DMS 273 treated with DMSO at 0.1 percent for 48 hours (cell line): ENCODE data around the gene JAM3.
"Not testable (repeated sequence)": the region's sequence is repeated elsewhere in the genome, so short reads cannot be mapped to it uniquely, and the experiment has no call there.

ENCODE experiments used
- DNase-seq: peaks from one replicate; lab custom pipeline; 2025; lab: John Stamatoyannopoulos, UW

Gene JAM3

DNA sequence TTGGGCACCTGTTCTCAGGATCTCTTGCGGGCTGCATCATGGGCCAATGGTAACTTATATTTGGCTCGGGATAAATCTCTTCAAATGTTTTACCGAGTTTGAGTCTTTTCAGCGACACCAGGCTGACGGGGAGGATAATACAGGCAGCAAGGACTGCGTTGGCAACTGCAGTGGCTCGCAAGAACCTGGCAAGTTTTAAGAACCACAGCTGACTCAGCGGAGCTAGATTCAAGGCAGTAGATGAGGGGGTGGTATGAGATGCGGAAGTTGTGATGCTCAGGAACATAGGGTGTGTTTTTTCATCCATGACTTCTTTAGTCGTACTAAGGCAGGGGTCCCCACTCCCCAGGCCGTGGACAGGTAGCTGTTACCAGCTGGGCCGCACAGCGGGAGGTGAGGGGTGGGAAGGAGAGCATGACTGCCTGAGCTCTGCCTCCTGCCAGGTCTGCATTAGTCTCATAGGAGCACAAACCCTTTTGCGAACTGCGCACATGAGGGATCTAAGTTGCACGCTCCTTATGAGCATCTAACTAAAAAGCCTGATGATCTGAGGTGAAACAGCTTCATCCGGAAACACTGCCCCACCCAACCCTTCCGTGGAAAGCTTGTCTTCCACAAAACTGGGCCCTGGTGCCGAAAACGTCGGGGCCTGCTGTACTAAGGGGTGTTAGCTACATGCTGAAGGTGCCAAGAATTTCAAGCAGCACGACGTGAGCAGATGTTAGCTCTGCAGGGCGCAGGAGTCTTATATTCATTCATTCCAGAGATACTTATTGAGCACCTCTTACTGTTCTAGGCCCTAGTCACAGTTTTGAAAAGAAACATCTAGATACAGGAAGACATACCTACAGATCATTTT lies 6.4 kb upstream of the JAM3 start:
- DNase-seq, result no peak

DNA sequence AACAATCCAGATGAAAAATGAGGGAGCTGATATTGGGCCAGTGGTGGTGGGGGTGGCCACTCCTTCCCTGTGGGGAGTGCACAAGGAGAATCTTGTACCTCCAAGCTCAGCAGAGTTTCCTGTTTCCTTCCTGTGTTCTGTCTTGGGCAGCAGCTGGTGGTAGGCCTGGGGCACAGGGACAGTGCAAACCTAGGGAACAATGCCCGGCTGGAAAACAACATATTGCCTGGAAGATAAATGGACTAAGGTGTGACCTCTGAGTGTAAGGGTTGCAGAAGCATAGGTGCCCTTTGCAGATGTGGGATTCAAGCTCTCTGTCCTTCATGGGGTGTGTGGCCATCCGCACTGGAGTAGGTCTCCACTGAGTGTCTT lies 5.8 kb upstream of the JAM3 start:
- no peak for DNase-seq

DNA sequence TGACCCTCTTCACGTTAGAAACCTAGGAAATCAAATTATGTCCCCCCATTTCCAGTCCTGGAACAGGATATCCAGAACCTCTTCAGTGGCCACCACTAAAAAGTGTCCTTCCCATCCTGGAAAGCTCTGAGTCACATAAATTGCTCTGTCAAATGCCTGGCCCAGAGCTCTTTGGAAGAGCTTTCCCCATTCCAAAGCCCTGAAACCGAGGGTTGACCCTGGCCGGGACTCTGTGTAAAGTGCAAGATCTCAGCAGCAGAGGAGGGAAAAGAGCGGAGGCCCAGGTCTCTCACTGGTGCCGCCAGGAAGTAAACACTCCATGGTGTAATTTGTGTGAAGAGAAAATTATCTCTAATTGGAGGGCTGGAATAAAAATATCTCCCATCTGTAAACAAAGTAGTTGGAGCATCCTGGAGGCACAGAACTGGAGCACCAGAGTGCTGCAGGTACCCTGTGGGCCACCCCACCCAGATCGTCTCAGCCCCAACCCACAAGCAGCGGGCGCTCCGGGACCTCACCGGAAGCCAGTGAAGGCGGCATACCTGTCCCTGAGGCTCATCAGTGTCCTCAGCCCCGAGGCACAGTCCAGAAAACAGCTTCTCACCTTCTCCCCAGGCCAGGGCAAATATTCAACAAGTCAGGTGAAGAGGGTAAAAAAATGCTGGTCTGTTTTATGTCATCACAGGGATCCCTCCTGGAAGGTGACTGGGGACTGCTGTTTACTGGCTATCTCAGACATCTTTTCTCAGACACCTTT lies 4.7 kb upstream of the JAM3 start:
- DNase-seq, result no peak

DNA sequence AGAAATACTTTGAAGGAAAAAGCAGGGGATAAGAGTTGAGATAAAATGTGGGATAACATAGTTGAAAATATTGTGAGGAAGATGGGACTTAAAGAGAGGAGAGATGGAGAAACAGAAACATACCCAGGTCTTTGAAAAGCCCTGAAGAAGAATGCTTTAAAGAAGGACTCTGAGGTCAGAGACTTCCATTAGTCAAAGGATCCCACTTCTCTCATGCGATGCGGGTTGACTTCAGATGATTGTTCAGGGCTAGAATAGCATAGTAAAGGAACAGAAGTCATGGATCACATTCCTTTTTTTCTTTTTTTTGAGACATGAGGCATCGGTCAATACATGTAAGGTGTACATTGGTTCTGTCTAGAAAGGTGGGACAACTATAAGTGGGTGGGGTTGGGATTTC lies 3.5 kb upstream of the JAM3 start:
- no peak for DNase-seq

DNA sequence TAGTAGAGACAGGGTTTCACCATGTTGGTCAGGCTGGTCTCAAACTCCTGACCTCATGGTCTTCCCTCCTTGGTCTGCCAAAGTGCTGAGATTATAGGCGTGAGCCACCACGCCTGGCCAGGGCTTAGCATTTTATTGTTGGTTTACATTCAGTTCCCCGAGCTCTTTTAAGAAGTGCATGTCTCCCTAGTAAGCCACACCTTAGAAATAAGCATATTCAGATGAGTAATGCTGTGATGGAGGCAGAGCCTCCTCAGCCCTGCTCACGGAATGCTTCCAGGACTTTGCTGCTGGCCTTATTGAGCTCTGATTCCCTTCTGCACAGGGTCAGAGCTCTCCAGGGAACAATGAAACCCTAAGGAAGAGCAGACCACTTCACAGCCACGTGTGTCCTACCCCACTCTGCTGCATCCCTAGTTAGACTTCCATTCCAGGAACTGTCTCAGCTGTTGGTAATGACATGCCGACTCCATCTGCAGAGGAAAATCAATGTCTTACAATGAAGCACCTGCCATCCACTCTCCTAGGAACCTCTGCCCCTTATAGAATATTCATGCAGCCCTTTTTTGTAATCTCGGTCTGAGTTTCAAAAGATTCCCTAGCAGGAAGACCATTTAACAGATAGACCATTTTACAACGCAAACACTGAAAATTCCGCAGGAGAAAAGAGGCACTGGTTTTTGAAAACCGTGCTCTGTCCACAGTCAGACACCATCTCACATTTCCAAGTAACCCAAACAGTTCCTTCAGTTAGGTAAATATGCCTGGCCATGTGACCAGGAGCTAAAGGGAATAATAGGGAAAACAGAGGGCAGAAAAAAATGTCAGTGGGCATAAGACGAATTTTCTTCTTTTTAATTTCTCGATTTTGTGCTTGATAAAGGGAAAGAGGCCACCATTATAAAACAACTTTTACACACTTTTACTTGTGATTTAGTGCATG lies 1.7 kb upstream of the JAM3 start:
- no peak for DNase-seq

DNA sequence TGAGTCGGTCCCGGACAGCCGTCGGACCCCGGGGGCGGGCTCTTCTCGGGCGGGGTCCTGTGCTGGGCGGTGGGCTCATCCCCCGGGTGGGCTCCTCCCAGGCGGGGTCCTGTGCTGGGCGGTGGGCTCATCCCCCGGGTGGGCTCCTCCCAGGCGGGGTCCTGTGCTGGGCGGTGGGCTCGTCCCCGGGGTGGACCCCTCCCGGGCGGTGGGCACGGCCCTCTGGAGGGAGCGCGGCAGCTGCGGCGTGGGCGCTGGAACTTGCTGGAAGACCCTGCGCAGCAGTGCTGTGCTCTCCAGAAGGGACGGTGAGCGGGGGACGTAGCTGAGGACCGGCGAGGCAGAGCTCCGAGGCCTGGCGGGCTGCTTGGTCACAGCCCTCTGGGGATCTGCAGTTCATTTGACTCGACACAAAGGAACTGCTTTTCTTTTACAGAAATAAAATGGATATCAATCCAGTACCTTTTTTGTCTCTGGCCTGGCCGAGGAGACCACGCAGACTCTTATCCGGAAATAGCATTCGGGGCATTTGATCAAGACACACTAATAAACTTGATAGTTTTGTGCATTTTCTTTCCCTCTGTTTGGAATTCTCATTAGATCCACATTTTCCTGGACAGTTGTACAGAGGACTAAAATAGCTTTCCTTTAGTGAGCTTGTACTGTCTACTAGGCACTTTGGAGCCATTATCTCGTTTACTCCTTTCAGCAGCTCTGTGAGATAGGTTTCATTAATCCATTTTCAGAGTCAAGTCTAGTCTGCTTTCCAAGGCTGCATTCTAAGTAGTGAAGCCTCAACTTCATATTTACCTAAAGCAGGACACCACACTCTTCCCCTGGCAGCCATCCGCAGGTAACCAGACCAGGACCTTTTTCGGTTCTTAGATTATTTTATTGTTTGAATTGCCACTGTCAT lies 812 bp downstream of the JAM3 start:
- DNase-seq, result no peak

DNA sequence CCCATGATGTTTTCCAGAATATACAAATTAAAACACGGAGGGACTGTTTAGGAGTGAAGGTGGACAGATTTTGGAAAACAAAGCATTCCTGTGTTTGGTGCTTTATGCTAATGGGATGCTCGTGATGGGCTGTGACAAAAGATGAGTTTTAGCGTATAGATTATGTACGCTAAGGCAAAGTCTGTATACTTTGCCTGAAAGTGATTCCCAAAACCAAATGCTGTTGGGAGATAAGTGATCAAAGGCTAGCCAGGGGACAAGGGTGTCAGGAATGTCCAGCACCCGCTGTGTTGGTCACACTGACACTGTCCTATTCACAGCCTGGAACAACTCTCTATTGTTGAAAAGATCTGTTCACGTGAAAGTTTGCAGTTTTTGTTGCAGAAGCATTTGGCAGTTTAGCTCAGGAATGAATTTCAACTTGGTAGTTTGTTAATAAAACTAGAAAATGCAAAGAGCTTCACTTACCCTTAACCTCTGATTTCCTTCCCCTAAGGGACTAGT lies 1.5 kb downstream of the JAM3 start:
- no peak for DNase-seq

DNA sequence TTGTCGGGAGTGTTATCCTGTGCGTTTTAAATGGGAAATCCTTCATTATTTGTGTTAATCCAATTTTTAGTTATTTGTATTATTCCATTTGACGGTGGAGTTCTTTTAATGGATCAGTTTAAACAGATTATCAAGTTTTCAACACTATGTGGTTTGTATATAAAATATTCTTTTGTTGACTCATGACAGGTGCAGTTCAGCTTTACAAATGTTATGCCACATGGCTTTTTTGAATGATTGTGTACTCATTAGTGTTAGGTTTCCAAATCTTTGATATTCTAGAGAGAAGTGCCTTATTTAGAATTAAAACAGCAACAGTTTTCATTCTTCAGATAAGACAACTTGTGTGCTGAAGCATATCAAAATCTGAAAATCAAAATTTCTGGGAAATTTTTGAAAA lies 2.4 kb downstream of the JAM3 start:
- no peak for DNase-seq

DNA sequence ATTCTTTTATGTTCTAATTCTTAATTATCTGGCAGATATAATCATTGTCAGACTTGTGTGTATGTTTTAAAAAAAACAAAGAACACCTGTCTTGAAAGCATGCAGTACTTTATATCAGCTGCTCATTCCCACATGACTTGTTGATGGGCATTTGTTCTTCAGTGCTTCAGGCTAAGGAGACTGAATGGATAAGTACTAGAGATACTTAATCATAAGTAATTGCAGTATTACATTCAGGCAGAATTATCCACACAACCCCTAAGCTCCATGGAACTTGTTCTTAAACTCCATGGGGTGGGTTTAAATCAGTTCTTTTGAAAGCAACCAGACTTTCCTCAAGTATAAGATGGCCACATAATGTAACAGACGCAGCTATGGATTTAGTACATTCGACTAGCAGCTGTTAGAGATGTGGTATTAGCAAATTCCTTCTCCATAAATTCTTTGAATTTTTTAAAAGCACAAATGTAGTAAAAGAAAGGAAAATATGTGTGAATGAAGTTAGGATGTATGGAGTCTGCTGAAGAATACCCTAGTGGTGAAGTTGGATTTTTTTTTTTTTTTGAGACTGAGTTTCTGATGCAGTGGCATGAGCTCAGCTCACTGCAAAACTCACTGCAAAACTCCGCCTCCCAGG lies 3.0 kb downstream of the JAM3 start:
- no peak for DNase-seq

DNA sequence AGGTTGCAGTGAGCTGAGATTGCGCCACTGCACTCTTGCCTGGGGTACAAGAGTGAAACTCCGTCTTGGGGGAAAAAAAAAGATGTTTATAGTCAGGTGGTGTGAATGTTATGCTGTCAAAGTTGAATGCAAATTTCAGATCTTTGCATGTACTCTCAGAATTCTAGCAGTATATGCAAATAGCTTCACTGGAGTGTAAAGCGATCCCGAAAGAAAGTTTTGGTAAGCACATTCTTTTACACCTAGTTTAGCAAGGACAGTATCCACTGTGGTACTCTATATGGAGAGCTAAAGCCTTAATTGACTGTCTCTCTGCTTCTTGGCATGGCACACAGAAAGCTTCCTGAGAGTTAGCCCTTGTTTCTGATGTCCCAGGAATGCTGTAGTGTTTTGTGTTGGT lies 4.0 kb downstream of the JAM3 start:
- no peak for DNase-seq

DNA sequence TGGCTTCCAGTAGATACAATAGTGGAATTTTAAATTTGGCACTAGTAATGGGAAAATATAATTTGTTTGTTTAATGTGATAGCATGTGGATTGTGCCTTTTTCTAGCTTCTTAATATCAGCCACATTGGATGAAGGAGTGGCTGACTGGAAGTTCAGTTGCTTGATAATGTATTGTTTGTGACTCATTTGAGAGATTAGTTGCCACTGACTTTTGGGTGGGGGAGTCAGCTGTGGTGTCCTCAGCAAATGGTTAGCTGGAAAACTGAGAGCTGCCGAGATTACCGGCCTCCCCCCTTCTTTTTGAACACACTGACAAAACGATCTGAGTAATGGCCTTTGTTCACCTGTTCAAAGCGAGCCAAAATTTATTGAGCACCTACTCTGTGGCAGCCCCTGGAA lies 5.5 kb downstream of the JAM3 start:
- DNase-seq, result no peak

DNA sequence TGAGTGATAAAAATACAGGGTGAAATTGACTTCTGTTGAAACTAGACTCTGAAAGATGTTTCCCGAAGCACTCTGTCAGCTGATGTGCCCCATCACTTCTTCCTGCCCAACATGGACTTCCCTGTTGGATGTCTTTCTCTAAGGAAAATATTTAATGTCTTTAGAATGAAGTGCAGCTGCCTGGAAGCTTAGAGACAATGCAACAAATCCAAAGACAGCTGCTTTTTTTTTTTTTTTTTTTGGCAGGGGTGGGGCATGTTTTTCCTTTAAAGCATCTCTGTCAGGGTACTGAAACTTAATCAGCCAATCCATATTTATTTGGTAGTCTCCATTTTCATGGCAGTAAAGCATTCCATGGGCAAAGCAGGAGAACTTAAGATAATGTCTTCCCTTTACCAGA lies 5.9 kb downstream of the JAM3 start:
- no peak for DNase-seq

DNA sequence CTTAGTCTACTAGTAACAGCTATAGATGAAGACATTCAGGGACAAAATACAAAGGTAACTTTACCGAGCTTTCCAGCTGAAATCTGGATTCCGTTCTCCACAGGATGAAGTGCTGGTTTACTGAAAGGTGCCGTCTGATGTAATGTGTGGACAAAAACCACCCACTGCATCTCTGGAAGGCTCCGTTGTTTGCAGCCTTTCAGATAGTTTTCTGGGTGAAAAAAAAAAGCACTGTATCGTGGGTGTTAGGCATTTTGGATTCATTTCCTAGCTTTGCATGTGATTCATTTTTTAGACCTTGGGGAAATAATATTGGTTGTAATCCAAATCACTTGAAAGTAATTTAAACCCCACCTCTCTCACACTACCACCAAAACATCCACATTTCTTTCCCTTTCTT lies 10.4 kb downstream of the JAM3 start:
- no peak for DNase-seq

DNA sequence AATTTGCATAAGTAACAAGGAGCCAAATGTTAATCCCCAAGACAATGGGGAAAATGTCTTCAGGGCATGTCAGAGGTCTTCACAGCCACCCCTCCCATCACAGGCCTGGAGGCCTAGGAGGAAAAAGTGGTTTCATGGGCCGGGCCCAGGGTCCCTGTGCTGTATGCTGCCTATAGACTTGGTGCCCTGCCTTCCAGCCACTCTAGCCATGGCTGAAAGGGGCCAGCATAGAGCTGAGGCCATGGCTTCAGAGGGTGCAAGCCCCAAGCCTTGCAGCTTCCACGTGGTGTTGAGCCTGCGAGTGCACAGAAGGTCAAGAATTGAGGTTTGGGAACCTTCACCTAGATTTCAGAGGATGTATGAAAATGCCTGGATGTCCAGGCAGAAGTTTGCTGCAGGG lies 12.4 kb downstream of the JAM3 start:
- not testable (repeated sequence) for DNase-seq

DNA sequence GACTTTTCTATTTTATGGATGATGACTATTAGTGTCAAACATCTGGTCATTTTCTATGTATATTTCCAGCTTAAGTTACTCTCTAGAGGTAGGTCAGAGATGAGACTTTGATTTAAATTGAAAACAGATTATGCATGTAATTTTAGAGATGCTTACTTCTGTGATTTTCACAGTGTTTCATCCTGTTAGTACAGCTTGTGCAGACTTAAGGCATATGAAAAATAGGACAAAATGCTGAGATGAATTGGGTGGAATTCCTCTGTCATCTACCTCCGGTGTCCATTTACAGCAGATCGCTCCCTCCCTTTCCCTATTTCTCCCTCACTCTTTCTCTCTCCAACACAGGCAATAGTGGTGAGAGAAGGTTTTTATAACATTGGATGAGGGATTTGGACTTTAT lies 14.1 kb downstream of the JAM3 start:
- no peak for DNase-seq

DNA sequence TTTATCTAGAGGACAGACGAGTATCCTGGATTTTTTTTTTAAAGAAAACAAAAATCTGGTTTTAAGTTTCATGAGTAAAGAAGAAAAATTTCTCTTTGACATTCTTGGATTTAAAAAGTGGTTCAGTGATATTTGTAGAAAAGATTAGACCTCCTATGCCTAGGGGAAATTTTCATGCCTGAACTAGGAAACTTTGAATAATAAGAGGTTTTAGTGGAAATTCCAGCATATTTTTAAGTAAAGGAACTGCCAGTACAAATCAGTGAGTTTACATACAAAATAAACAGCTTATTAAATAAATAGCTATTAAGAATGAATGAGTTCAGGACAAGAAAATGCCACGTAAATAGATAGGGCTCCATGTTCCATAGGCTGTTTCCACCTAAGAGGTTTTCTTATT lies 17.5 kb downstream of the JAM3 start:
- no peak for DNase-seq

DNA sequence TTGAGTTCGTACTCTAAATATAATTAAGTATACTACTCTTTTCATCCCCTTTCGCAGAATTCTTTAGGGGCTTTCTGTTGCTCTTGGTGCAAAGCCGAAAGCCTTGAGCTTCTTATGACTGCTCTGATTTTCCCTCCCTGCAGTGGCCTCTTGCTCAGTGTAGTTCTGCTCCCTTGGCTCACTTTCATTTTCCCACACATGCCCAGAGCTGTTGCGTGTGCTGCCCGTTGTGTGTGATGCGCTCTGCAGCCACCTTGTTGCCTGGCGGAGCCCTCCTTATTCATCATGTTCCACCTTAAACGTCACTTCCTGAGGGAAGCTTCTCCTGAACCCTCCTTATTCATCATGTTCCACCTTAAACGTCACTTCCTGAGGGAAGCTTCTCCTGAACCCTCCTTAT lies 23.1 kb downstream of the JAM3 start:
- DNase-seq, result not testable (repeated sequence)

DNA sequence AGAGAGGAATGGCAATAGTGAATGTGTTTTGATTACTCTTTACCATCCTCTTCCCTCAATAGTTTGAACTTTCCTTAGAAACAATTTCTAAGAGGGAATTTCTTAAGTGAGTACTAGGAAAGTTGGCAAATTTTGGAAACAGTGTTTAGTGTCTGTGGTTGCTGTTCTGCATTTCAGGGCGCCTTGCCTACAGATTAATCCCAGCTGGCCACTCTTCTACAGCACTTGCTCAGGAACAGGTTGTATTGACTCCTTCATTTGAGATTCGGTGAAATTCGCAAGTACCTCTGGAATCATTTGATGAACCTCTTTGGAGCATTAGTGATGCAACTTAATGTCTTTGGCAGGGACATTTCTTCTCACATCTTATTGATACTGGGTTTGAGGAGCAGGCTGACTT lies 28.3 kb downstream of the JAM3 start:
- DNase-seq, result no peak

DNA sequence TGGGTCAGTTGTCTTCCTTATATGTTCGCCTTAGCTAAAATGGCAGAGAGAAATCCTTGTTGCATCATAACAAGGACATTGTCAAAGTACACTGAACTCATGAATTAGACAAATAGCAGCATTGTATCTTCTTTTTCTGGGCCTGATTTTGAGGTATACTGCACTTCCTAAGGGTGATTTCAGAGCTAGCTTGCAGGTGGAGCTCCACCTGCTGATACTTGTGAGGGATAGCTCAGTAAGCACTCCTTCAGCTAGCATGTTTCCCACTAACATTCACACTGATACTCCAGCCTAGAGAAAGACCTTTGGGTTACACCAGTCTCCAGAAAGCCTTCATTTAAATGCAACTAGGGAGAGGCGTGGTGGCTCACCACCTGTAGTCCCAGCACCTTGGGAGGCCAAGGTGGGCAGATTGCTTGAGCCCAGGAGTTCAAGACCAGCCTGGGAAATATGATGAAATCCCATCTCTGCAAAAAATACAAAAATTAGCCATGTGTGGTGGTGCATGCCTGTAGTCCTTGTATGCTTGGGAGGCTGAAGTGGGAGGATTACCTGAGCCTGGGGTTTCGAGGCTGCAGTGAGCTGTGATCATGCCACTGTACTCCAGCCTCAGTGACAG lies 29.8 kb downstream of the JAM3 start:
- DNase-seq, result no peak

DNA sequence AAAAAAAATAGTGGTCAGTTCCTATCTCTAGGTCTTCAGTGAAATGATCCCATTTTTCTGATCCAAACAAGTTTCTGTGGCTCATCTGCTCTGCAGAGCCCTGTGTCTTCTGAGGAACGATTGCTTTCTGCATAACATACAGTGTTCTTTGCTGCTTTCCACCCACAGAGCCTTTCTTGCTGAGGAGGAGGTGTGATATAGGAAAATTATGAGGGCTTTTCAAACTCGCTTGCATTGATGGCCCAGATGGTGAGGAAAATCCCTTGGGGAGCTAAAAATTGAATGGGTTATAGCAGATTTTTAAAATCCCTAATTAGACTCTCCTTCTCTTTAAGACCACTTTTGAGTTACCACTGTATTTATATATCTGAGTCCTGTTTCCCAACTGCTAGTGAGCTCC lies 31.3 kb downstream of the JAM3 start:
- DNase-seq, result no peak
